Endothelial cell of umbilical vein (primary cell): Measurements from ENCODE around the gene TSG101. TPM values are rescaled to one million over a fixed set of nuclear protein-coding genes. Genes with fewer than 3 reads are reported as not detected.

ENCODE experiments used
- BruUV-seq: library from RNA; stranded (reverse); fragments of 400-500 nt; replicated peaks from 2 replicates; lab custom pipeline; 2021; lab: Mats Ljungman, UMichigan
- CTCF ChIA-PET: fragments of 300-600, 350-600 bp; sonication (Branson Sonifier 250); formaldehyde crosslinking; loops from one replicate; lab custom pipeline; 2021; ENCODE audit warnings: antibody characterized with exemption, inconsistent platforms; lab: Charles Lee
- POLR2A ChIA-PET: fragments of 300-600, 350-600 bp; sonication (Branson Sonifier 250); formaldehyde crosslinking; loops from one replicate; lab custom pipeline; 2021; ENCODE audit warnings: antibody characterized with exemption, inconsistent platforms; lab: Charles Lee
- DNase-seq: peaks from one replicate; pipeline ENCODE4 v3.0.0-alpha.2; 2011; ENCODE audit warnings: low read depth, low spot score
- FAIRE-seq: peaks from 2 replicates; lab custom pipeline; 2011; peaks lifted over from hg19 to GRCh38; lab: Jason Lieb, UNC
- H2AFZ ChIP-seq: 2 replicates; pipeline ENCODE4 v1.6.0; 2012; ENCODE audit warnings: low read depth, low read length, control low read depth, inconsistent platforms
- H3K27ac ChIP-seq: 2 replicates; pipeline ENCODE4 v1.5.1; 2011; ENCODE audit warnings: low read depth, mild to moderate bottlenecking, control low read depth, low read length, moderate library complexity; ENCODE audit not compliant: insufficient read depth
- H3K27me3 ChIP-seq, 2 experiments: 2 replicates each; pipeline versions ENCODE4 v1.6.0 to v1.6.1; 2011; ENCODE audit warnings: low read length in 2 of 2, mixed read lengths in 1 of 2; ENCODE audit not compliant: control insufficient read depth in 2 of 2, insufficient read depth in 2 of 2
- H3K36me3 ChIP-seq, 2 experiments: 2 replicates in 1 of 2; 3 replicates in 1 of 2; pipeline ENCODE4 v1.5.1; 2011; ENCODE audit warnings: low read length in 2 of 2, mild to moderate bottlenecking in 1 of 2, moderate library complexity in 1 of 2; ENCODE audit not compliant: control insufficient read depth in 2 of 2, insufficient read depth in 2 of 2; ENCODE audit errors: extremely low read depth in 1 of 2
- H3K4me1 ChIP-seq: 3 replicates; pipeline ENCODE4 v1.5.1; 2011; ENCODE audit warnings: mild to moderate bottlenecking, low read length; ENCODE audit not compliant: control insufficient read depth, insufficient read depth; ENCODE audit errors: extremely low read depth
- H3K4me2 ChIP-seq: 2 replicates; pipeline ENCODE4 v1.6.1; 2011; ENCODE audit warnings: low read length, control low read depth, mixed read lengths; ENCODE audit not compliant: insufficient read depth
- H3K4me3 ChIP-seq, 3 experiments: fragments of 200-600 bp in 1 of 3; sonication (generic), shearing (Covaris generic) in 1 of 3; replicated peaks in 1 of 3; 2 replicates each; pipeline ENCODE4 v1.5.1; 2011 to 2016; ENCODE audit warnings: control low read depth in 3 of 3, low read length in 3 of 3, mild to moderate bottlenecking in 2 of 3, inconsistent platforms in 1 of 3, low read depth in 1 of 3, moderate library complexity in 1 of 3; ENCODE audit not compliant: insufficient read depth in 1 of 3
- H3K79me2 ChIP-seq: 2 replicates; pipeline ENCODE4 v1.6.0; 2012; ENCODE audit warnings: low read length, inconsistent platforms; ENCODE audit not compliant: control insufficient read depth, insufficient read depth
- H3K9ac ChIP-seq: replicated peaks from 2 replicates; pipeline ENCODE3; 2011; ENCODE audit warnings: low read length, control low read depth; ENCODE audit not compliant: insufficient read depth; ENCODE audit errors: extremely low read depth
- H3K9me1 ChIP-seq: replicated peaks from 3 replicates; pipeline ENCODE4 v1.6.0; 2011; ENCODE audit warnings: mild to moderate bottlenecking, low read length; ENCODE audit not compliant: control insufficient read depth, insufficient read depth; ENCODE audit errors: extremely low read depth
- H3K9me3 ChIP-seq: replicated peaks from 2 replicates; pipeline ENCODE4 v1.5.1; 2012; ENCODE audit warnings: low read length, inconsistent platforms; ENCODE audit not compliant: control insufficient read depth, insufficient read depth
- H4K20me1 ChIP-seq: replicated peaks from 2 replicates; pipeline ENCODE3; 2011; ENCODE audit warnings: mild to moderate bottlenecking, low read length; ENCODE audit not compliant: control insufficient read depth, insufficient read depth; ENCODE audit errors: extremely low read depth
- EZH2 ChIP-seq: IDR thresholded peaks from 2 replicates; pipeline ENCODE4 v1.6.1; 2012; ENCODE audit warnings: borderline replicate concordance, low read depth, mild to moderate bottlenecking, moderate library complexity, low read length, inconsistent platforms; ENCODE audit not compliant: severe bottlenecking
- FOS ChIP-seq: IDR thresholded peaks from 2 replicates; pipeline ENCODE4 v1.6.1; 2011; ENCODE audit warnings: mild to moderate bottlenecking, low read length, moderate library complexity, borderline replicate concordance; ENCODE audit not compliant: insufficient read depth
- GATA2 ChIP-seq: IDR thresholded peaks from 2 replicates; pipeline ENCODE4 v1.7.0; 2011; ENCODE audit warnings: low read depth, mild to moderate bottlenecking, moderate library complexity, mixed read lengths, low read length; ENCODE audit not compliant: insufficient read length, insufficient read depth
- JUN ChIP-seq: IDR thresholded peaks from 2 replicates; pipeline ENCODE4 v1.6.1; 2011; ENCODE audit warnings: borderline replicate concordance, low read depth; ENCODE audit not compliant: insufficient read length, insufficient read depth
- MYC ChIP-seq: IDR thresholded peaks from one replicate; pipeline ENCODE4 v1.6.1; 2011; ENCODE audit warnings: mild to moderate bottlenecking, low read depth, low read length
- POLR2A ChIP-seq: IDR thresholded peaks from 2 replicates; pipeline ENCODE4 v1.6.1; 2012; ENCODE audit warnings: low read depth, mild to moderate bottlenecking, control low read depth, low read length
- POLR2AphosphoS5 ChIP-seq: IDR thresholded peaks from 2 replicates; pipeline ENCODE4 v1.6.1; 2012; ENCODE audit warnings: low read depth, mild to moderate bottlenecking, control low read depth, low read length, moderate library complexity; ENCODE audit not compliant: insufficient read depth
- dilution Hi-C: fragments of 300-500 bp; cut with MboI; formaldehyde crosslinking; loops from one replicate; pipeline ENCODE4 v1.15.0; 2019; ENCODE audit warnings: low sequenced_read_pairs; ENCODE audit not compliant: extremely low pct_ligation_motif_present
- intact Hi-C: fragments of 100-400 bp; cut with micrococcal nuclease; formaldehyde crosslinking; loops from one replicate; pipeline ENCODE4 v1.10.0; 2022
- polyA plus RNA-seq, 4 experiments: library from polyadenylated mRNA; depleted of rRNA in 3 of 4; stranded (reverse) in 3 of 4; unstranded in 1 of 4; fragments of >200 nt; gene quantifications; 2 replicates each; pipeline versions ENCODE4 v1.2.1 to v1.2.3, GENCODE V29; 2011 to 2012; ENCODE audit warnings: missing spikeins in 1 of 4
- total RNA-seq: library from RNA; stranded (reverse); gene quantifications from 2 replicates; pipeline ENCODE4 v1.2.3, GENCODE V29; 2021
- TF ChIP-seq, protein P1 (sequence below): IDR thresholded peaks from 2 replicates; pipeline ENCODE4 v1.6.1; 2011; ENCODE audit not compliant: insufficient read depth, insufficient read length
- TF ChIP-seq, protein P2 (sequence below), 2 donors: IDR thresholded peaks; 1 replicate in 1 of 2; 2 replicates in 1 of 2; pipeline ENCODE4 v1.5.1; 2011; ENCODE audit warnings: low read length in 2 of 2, mild to moderate bottlenecking in 2 of 2, moderate library complexity in 2 of 2, control low read depth in 1 of 2, inconsistent platforms in 1 of 2, low read depth in 1 of 2; ENCODE audit not compliant: insufficient read depth in 1 of 2; ENCODE audit errors: extremely low read depth in 1 of 2

The TSG101 gene
- total and polyA plus RNA-seq, 2 donors (not counting 3 experiments of a cell fraction or from before 2014, with no cell fraction given), result 41.3 to 163 TPM

DNA sequence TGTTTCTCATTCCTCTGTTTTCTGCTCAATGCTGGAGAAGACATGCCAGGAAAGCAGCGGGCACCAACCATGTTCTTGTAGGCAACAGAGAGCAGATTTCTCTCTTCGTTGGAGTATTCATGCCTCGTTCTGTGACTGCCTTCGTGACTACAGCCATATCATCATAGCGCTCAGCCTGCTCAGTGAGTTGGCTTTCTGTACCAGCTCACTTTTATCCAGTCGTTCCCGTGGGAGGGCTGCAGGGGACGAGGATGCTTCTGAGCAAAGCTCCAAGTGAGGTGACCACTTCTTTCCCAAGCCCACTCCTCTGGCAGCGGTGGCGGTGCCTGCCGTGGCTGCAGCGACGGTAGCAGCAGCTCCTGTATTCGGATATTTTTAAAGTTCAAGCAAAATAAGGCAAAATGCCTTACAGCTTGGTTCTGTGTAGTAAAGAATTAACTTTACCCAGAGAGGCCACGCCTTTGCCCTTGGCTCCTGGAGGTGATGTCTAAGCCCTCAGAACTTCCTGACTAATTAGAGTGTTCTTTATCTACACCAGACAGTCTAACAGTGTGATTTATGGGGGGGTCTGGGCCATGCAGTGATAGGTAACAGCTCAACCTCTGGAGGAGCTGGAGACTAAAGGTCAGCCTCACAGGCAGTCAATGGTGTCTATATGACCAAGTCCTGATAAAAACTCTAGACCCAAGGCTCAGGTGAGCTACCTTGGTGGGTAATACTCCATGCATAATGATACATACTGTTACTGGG, 35.8 kb downstream of the TSG101 start:
- FAIRE-seq (no peak), DNase-seq (no peak)
- no peak overlapping the region for H3K4me3 ChIP-seq
- no peaks in the 10 kb centered on the region for H3K27me3 ChIP-seq
- H3K27ac ChIP-seq, result no peak overlapping the region
- no peaks in the 10 kb centered on the region for H3K4me1 ChIP-seq
- ChIA-PET POLR2A (no interaction called here), CTCF (interaction anchor here (0.8 kb wide), 1 partner anchor 247 kb away, joined by 3 read pairs; no protein-coding TSS in a partner anchor)
- peaks cover 0 to 10% of the 10 kb centered on the region in 2 experiments for H3K36me3 ChIP-seq
- H3K4me2 ChIP-seq, result no peak overlapping the region
- H2AFZ ChIP-seq, result no peak overlapping the region
- TF ChIP-seq EZH2, result no peak
- TF ChIP-seq, protein P1, sequence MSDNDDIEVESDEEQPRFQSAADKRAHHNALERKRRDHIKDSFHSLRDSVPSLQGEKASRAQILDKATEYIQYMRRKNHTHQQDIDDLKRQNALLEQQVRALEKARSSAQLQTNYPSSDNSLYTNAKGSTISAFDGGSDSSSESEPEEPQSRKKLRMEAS, result no peak
- TF ChIP-seq MYC, result no peak
- TF ChIP-seq POLR2A, result no peak
- TF ChIP-seq FOS, result no peak
- no peak for TF ChIP-seq POLR2AphosphoS5
- TF ChIP-seq, protein P2, sequence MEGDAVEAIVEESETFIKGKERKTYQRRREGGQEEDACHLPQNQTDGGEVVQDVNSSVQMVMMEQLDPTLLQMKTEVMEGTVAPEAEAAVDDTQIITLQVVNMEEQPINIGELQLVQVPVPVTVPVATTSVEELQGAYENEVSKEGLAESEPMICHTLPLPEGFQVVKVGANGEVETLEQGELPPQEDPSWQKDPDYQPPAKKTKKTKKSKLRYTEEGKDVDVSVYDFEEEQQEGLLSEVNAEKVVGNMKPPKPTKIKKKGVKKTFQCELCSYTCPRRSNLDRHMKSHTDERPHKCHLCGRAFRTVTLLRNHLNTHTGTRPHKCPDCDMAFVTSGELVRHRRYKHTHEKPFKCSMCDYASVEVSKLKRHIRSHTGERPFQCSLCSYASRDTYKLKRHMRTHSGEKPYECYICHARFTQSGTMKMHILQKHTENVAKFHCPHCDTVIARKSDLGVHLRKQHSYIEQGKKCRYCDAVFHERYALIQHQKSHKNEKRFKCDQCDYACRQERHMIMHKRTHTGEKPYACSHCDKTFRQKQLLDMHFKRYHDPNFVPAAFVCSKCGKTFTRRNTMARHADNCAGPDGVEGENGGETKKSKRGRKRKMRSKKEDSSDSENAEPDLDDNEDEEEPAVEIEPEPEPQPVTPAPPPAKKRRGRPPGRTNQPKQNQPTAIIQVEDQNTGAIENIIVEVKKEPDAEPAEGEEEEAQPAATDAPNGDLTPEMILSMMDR (IDR thresholded peaks at IDR 0.05; ENCODE audit: extremely low read depth in 1 of 2, insufficient read depth in 1 of 2, low read depth in 1 of 2, low read length in 2 of 2), result no peak
- no peak for TF ChIP-seq JUN
- TF ChIP-seq GATA2, result no peak
- dilution Hi-C loops, result no loop called here
- H3K79me2 ChIP-seq, result no peaks in the 10 kb centered on the region
- H4K20me1 ChIP-seq, result no peaks in the 10 kb centered on the region
- intact Hi-C loops, result no loop called here
- BruUV-seq, result no TSS peak
- H3K9me3 ChIP-seq, result no peaks in the 10 kb centered on the region
- no peak overlapping the region for H3K9ac ChIP-seq
- no peaks in the 10 kb centered on the region for H3K9me1 ChIP-seq
